Trophoblast cell (in vitro differentiated cells and primary cell): Measurements from ENCODE around the gene TUBB8B.
"Not testable (repeated sequence)": the region's sequence is repeated elsewhere in the genome, so short reads cannot be mapped to it uniquely, and the experiment has no call there.

Experiments
- DNase-seq, 2 donors: peaks; one replicate each; pipeline ENCODE4 v3.0.0-alpha.2; 2016
- H2AFZ ChIP-seq: 2 replicates; pipeline ENCODE4 v1.6.1; 2013; ENCODE audit warnings: low read length, moderate library complexity, mild to moderate bottlenecking; ENCODE audit not compliant: insufficient read depth, poor library complexity
- H2AK5ac ChIP-seq: 2 replicates; pipeline ENCODE4 v1.6.1; 2013; ENCODE audit warnings: mild to moderate bottlenecking, low read length
- H2BK120ac ChIP-seq: 2 replicates; pipeline ENCODE4 v1.6.1; 2013; ENCODE audit warnings: low read length, mild to moderate bottlenecking, moderate library complexity; ENCODE audit not compliant: insufficient read depth, poor library complexity
- H2BK12ac ChIP-seq: 2 replicates; pipeline ENCODE4 v1.6.1; 2013; ENCODE audit warnings: mild to moderate bottlenecking, low read length, moderate library complexity
- H2BK5ac ChIP-seq: 2 replicates; pipeline ENCODE4 v1.6.1; 2013; ENCODE audit warnings: low read length, low read depth, moderate library complexity, mild to moderate bottlenecking; ENCODE audit not compliant: poor library complexity
- H3K14ac ChIP-seq: 2 replicates; pipeline ENCODE4 v1.6.1; 2013; ENCODE audit warnings: mild to moderate bottlenecking, low read length
- H3K18ac ChIP-seq: 2 replicates; pipeline ENCODE4 v1.6.1; 2013; ENCODE audit warnings: mild to moderate bottlenecking, low read length
- H3K23ac ChIP-seq: 2 replicates; pipeline ENCODE4 v1.6.1; 2013; ENCODE audit warnings: low read length
- H3K27ac ChIP-seq: 2 replicates; pipeline ENCODE4 v1.5.1; 2013; ENCODE audit warnings: low read depth, mild to moderate bottlenecking, inconsistent platforms, low read length, moderate library complexity
- H3K27me3 ChIP-seq: 2 replicates; pipeline ENCODE4 v1.6.1; 2013; ENCODE audit warnings: inconsistent platforms, mild to moderate bottlenecking, low read length, moderate library complexity; ENCODE audit not compliant: insufficient read depth
- H3K36me3 ChIP-seq, 2 experiments: 1 replicate in 1 of 2; 2 replicates in 1 of 2; pipeline ENCODE4 v1.6.1; 2013; ENCODE audit warnings: low read length in 2 of 2, mild to moderate bottlenecking in 2 of 2, moderate library complexity in 1 of 2; ENCODE audit not compliant: insufficient read depth in 2 of 2, control insufficient read depth in 1 of 2
- H3K4ac ChIP-seq: 2 replicates; pipeline ENCODE4 v1.6.1; 2013; ENCODE audit warnings: low read depth, mild to moderate bottlenecking, low read length, moderate library complexity
- H3K4me1 ChIP-seq, 2 experiments: 1 replicate in 1 of 2; 2 replicates in 1 of 2; pipeline ENCODE4 v1.6.1; 2013; ENCODE audit warnings: low read length in 2 of 2, mild to moderate bottlenecking in 2 of 2, moderate library complexity in 1 of 2; ENCODE audit not compliant: insufficient read depth in 2 of 2, control insufficient read depth in 1 of 2
- H3K4me2 ChIP-seq: 2 replicates; pipeline ENCODE4 v1.6.1; 2013; ENCODE audit warnings: inconsistent platforms, mild to moderate bottlenecking, low read length, moderate library complexity
- H3K4me3 ChIP-seq: 2 replicates; pipeline ENCODE4 v1.5.1; 2013; ENCODE audit warnings: mild to moderate bottlenecking, low read depth, low read length, inconsistent platforms
- H3K79me1 ChIP-seq: one replicate; pipeline ENCODE4 v1.6.1; 2013; ENCODE audit warnings: low read length
- H3K79me2 ChIP-seq: 2 replicates; pipeline ENCODE4 v1.6.1; 2013; ENCODE audit warnings: low read length, mild to moderate bottlenecking; ENCODE audit not compliant: control insufficient read depth, insufficient read depth, poor library complexity
- H3K9ac ChIP-seq: 2 replicates; pipeline ENCODE4 v1.6.1; 2013; ENCODE audit warnings: mild to moderate bottlenecking, low read length
- H3K9me3 ChIP-seq: 2 replicates; pipeline ENCODE4 v1.6.1; 2013; ENCODE audit warnings: low read depth, mild to moderate bottlenecking, control low read depth, inconsistent platforms, low read length; ENCODE audit not compliant: insufficient read depth
- H4K12ac ChIP-seq: 2 replicates; pipeline ENCODE4 v1.6.1; 2013; ENCODE audit warnings: low read depth, mild to moderate bottlenecking, low read length, moderate library complexity
- H4K8ac ChIP-seq: 2 replicates; pipeline ENCODE4 v1.6.1; 2013; ENCODE audit warnings: low read depth, mild to moderate bottlenecking, low read length, moderate library complexity
- H4K91ac ChIP-seq: one replicate; pipeline ENCODE4 v1.6.1; 2013; ENCODE audit warnings: low read depth, mild to moderate bottlenecking, low read length, moderate library complexity
- WGBS: extraction: QIAGEN DNeasy Blood & Tissue Kit; methylation state at CpG from one replicate; pipeline ENCODE4 v1.1.7; 2013; ENCODE audit warnings: missing lambda C conversion rate; ENCODE audit not compliant: insufficient read length, insufficient coverage; ENCODE audit errors: extremely low coverage; 5-methylcytosine and 5-hydroxymethylcytosine counted together

Gene TUBB8B

GRCh38 chr18:80202-80601 is 30.8 kb upstream of the TUBB8B start:
- not testable (repeated sequence) for H3K79me2 ChIP-seq, H4K8ac ChIP-seq, H3K18ac ChIP-seq, H4K91ac ChIP-seq, H2AK5ac ChIP-seq, H3K4me2 ChIP-seq, H3K14ac ChIP-seq, H3K4me1 ChIP-seq, H3K36me3 ChIP-seq, H3K9ac ChIP-seq, H2AFZ ChIP-seq, H3K27me3 ChIP-seq, H2BK120ac ChIP-seq, H2BK12ac ChIP-seq, H3K4ac ChIP-seq, DNase-seq, H4K12ac ChIP-seq, H3K79me1 ChIP-seq, H2BK5ac ChIP-seq, H3K27ac ChIP-seq, H3K23ac ChIP-seq, H3K4me3 ChIP-seq
- no CpG with 5 or more reads among the region's 6 CpGs for WGBS
- peaks cover 34% of the 10 kb centered on the region for H3K9me3 ChIP-seq

GRCh38 chr18:75525-76160 is 26.2 kb upstream of the TUBB8B start:
- H2AK5ac ChIP-seq, H3K4me2 ChIP-seq, H3K79me1 ChIP-seq, H3K4me1 ChIP-seq, H3K79me2 ChIP-seq, H2AFZ ChIP-seq, H4K91ac ChIP-seq, H2BK120ac ChIP-seq, H3K4me3 ChIP-seq, H4K8ac ChIP-seq, H3K18ac ChIP-seq, H3K4ac ChIP-seq, H4K12ac ChIP-seq, H3K36me3 ChIP-seq, DNase-seq, H3K9ac ChIP-seq, H2BK5ac ChIP-seq, H3K23ac ChIP-seq, H3K27me3 ChIP-seq, H3K14ac ChIP-seq, H2BK12ac ChIP-seq, H3K27ac ChIP-seq: not testable (repeated sequence)
- no CpG with 5 or more reads among the region's 57 CpGs for WGBS
- H3K9me3 ChIP-seq, result peaks cover 18% of the 10 kb centered on the region

- H3K36me3 ChIP-seq, H2AK5ac ChIP-seq, H3K4me2 ChIP-seq, H3K9ac ChIP-seq, H4K8ac ChIP-seq, H2BK5ac ChIP-seq, H2BK12ac ChIP-seq, H3K4me3 ChIP-seq, H4K91ac ChIP-seq, H2AFZ ChIP-seq, H3K27me3 ChIP-seq, H3K4ac ChIP-seq, H3K79me2 ChIP-seq, H4K12ac ChIP-seq, H3K18ac ChIP-seq, H3K79me1 ChIP-seq, H3K27ac ChIP-seq, H3K4me1 ChIP-seq, H3K23ac ChIP-seq, H3K14ac ChIP-seq, H2BK120ac ChIP-seq: not testable (repeated sequence)
- WGBS, result no CpG with 5 or more reads among the region's 48 CpGs
- peak in 1 of 2 donors; percentile 15 for DNase-seq
- H3K9me3 ChIP-seq, result peaks cover 14% of the 10 kb centered on the region
Observed at GRCh38 chr18:73181-73777, 23.9 kb upstream of the TUBB8B start.

GRCh38 chr18:67701-68100 is 18.3 kb upstream of the TUBB8B start:
- not testable (repeated sequence) for H2BK12ac ChIP-seq, H3K23ac ChIP-seq, H3K79me2 ChIP-seq, H3K14ac ChIP-seq, H3K36me3 ChIP-seq, H4K8ac ChIP-seq, H3K18ac ChIP-seq, H3K4ac ChIP-seq, H3K4me3 ChIP-seq, H2AK5ac ChIP-seq, H2AFZ ChIP-seq, H3K27me3 ChIP-seq, H4K12ac ChIP-seq, H2BK120ac ChIP-seq, H2BK5ac ChIP-seq, H3K4me1 ChIP-seq, H4K91ac ChIP-seq, H3K4me2 ChIP-seq, H3K79me1 ChIP-seq, H3K27ac ChIP-seq, H3K9ac ChIP-seq, DNase-seq
- WGBS, result no CpG with 5 or more reads among the region's 9 CpGs
- peaks cover 15% of the 10 kb centered on the region for H3K9me3 ChIP-seq
